H9 (cell line): ENCODE results near the gene CSTPP1. TPM values are rescaled to one million over a fixed set of nuclear protein-coding genes. Genes with fewer than 3 reads are reported as not detected.

Source experiments
- DNase-seq: peaks from one replicate; pipeline ENCODE4 v3.0.0-alpha.2; 2017
- H2AFZ ChIP-seq: one replicate; pipeline ENCODE4 v1.6.1; 2013; ENCODE audit warnings: mild to moderate bottlenecking, low read length, control low read depth, moderate library complexity
- H2AK5ac ChIP-seq: 2 replicates; pipeline ENCODE4 v1.6.1; 2013; ENCODE audit warnings: low read length, control low read depth, mixed read lengths; ENCODE audit not compliant: insufficient read length
- H2BK120ac ChIP-seq: one replicate; pipeline ENCODE4 v1.6.1; 2013; ENCODE audit warnings: low read depth, mild to moderate bottlenecking, low read length, control low read depth, inconsistent platforms; ENCODE audit not compliant: poor library complexity, severe bottlenecking
- H2BK12ac ChIP-seq: 2 replicates; pipeline ENCODE4 v1.6.1; 2013; ENCODE audit warnings: low read length, control low read depth, mixed read lengths, low read depth; ENCODE audit not compliant: insufficient read length
- H2BK15ac ChIP-seq: 2 replicates; pipeline ENCODE4 v1.6.1; 2013; ENCODE audit warnings: low read depth, low read length, control low read depth
- H2BK20ac ChIP-seq: one replicate; pipeline ENCODE4 v1.6.1; 2013; ENCODE audit warnings: low read depth, mild to moderate bottlenecking, low read length, control low read depth, inconsistent platforms; ENCODE audit not compliant: poor library complexity, severe bottlenecking
- H2BK5ac ChIP-seq: 2 replicates; pipeline ENCODE4 v1.6.1; 2013; ENCODE audit warnings: low read length, control low read depth, mixed read lengths; ENCODE audit not compliant: insufficient read length
- H3K14ac ChIP-seq: 2 replicates; pipeline ENCODE4 v1.6.1; 2013; ENCODE audit warnings: low read length, control low read depth; ENCODE audit not compliant: insufficient read depth
- H3K18ac ChIP-seq: 2 replicates; pipeline ENCODE4 v1.6.1; 2013; ENCODE audit warnings: low read depth, mild to moderate bottlenecking, mixed read lengths, low read length, control low read depth; ENCODE audit not compliant: insufficient read length
- H3K23ac ChIP-seq: 2 replicates; pipeline ENCODE4 v1.6.1; 2013; ENCODE audit warnings: low read length, control low read depth, mixed read lengths, low read depth; ENCODE audit not compliant: insufficient read length
- H3K23me2 ChIP-seq: 2 replicates; pipeline ENCODE4 v1.6.1; 2013; ENCODE audit warnings: low read depth, mild to moderate bottlenecking, mixed read lengths, low read length, control low read depth; ENCODE audit not compliant: insufficient read length, poor library complexity, severe bottlenecking
- H3K27ac ChIP-seq: 2 replicates; pipeline ENCODE4 v1.5.1; 2013; ENCODE audit warnings: low read length, control low read depth, mixed read lengths, low read depth; ENCODE audit not compliant: insufficient read length
- H3K27me3 ChIP-seq: 2 replicates; pipeline ENCODE4 v1.6.1; 2013; ENCODE audit warnings: low read length, control low read depth, inconsistent platforms; ENCODE audit not compliant: insufficient read depth
- H3K4ac ChIP-seq: 2 replicates; pipeline ENCODE4 v1.6.1; 2013; ENCODE audit warnings: low read depth, mild to moderate bottlenecking, control low read depth, inconsistent platforms, low read length, moderate library complexity
- H3K4me1 ChIP-seq: 2 replicates; pipeline ENCODE4 v1.6.1; 2013; ENCODE audit warnings: low read length, control low read depth, inconsistent platforms; ENCODE audit not compliant: insufficient read depth
- H3K4me2 ChIP-seq: 2 replicates; pipeline ENCODE4 v1.6.1; 2013; ENCODE audit warnings: low read length, control low read depth, mixed read lengths; ENCODE audit not compliant: insufficient read length, insufficient read depth
- H3K56ac ChIP-seq: 2 replicates; pipeline ENCODE4 v1.6.1; 2013; ENCODE audit warnings: low read depth, mild to moderate bottlenecking, mixed read lengths, low read length, control low read depth; ENCODE audit not compliant: insufficient read length
- H3K79me1 ChIP-seq: 2 replicates; pipeline ENCODE4 v1.6.1; 2013; ENCODE audit warnings: low read depth, mild to moderate bottlenecking, moderate library complexity, low read length, control low read depth, inconsistent platforms; ENCODE audit not compliant: insufficient read depth, poor library complexity, severe bottlenecking
- H3K79me2 ChIP-seq: 2 replicates; pipeline ENCODE4 v1.6.1; 2013; ENCODE audit warnings: low read length, control low read depth, inconsistent platforms; ENCODE audit not compliant: insufficient read depth
- H3K9ac ChIP-seq: 2 replicates; pipeline ENCODE4 v1.6.1; 2013; ENCODE audit warnings: low read length, control low read depth, mixed read lengths; ENCODE audit not compliant: insufficient read length; ENCODE audit errors: extremely low read depth
- H3K9me3 ChIP-seq: one replicate; pipeline ENCODE4 v1.6.1; 2013; ENCODE audit warnings: low read depth, low read length, inconsistent platforms; ENCODE audit not compliant: control insufficient read depth
- H3T11ph ChIP-seq: one replicate; pipeline ENCODE4 v1.6.1; 2013; ENCODE audit warnings: mild to moderate bottlenecking, low read length, control low read depth, inconsistent platforms
- H4K20me1 ChIP-seq: one replicate; pipeline ENCODE4 v1.6.1; 2013; ENCODE audit not compliant: control insufficient read depth, insufficient read length, insufficient read depth
- H4K5ac ChIP-seq: 2 replicates; pipeline ENCODE4 v1.6.1; 2013; ENCODE audit warnings: low read depth, mild to moderate bottlenecking, mixed read lengths, low read length, control low read depth; ENCODE audit not compliant: insufficient read length
- H4K8ac ChIP-seq: replicated peaks from 2 replicates; pipeline ENCODE4 v1.6.1; 2013; ENCODE audit warnings: low read length, control low read depth, mixed read lengths, low read depth; ENCODE audit not compliant: insufficient read length
- H4K91ac ChIP-seq: 2 replicates; pipeline ENCODE4 v1.6.1; 2013; ENCODE audit warnings: low read depth, mild to moderate bottlenecking, moderate library complexity, mixed read lengths, low read length, control low read depth; ENCODE audit not compliant: insufficient read length
- H3K27ac Mint-ChIP-seq, 3 experiments: 2 replicates in 2 of 3; 3 replicates in 1 of 3; pipeline ENCODE4 v1.8.0; 2020 to 2021; ENCODE audit warnings: mixed read lengths in 3 of 3, mild to moderate bottlenecking in 1 of 3, moderate library complexity in 1 of 3
- H3K27me3 Mint-ChIP-seq: 2 replicates; pipeline ENCODE4 v1.8.0; 2021; ENCODE audit warnings: low read depth, mild to moderate bottlenecking, moderate library complexity, mixed read lengths
- H3K36me3 Mint-ChIP-seq, 3 experiments: 2 replicates in 2 of 3; 3 replicates in 1 of 3; pipeline ENCODE4 v1.8.0; 2020 to 2021; ENCODE audit warnings: low read depth in 3 of 3, mixed read lengths in 3 of 3; ENCODE audit not compliant: insufficient read depth in 1 of 3
- H3K4me1 Mint-ChIP-seq, 2 experiments: 2 replicates each; pipeline ENCODE4 v1.8.0; 2020; ENCODE audit warnings: mixed read lengths in 2 of 2
- H3K4me3 Mint-ChIP-seq, 2 experiments: 2 replicates in 1 of 2; 3 replicates in 1 of 2; pipeline ENCODE4 v1.8.0; 2020 to 2021; ENCODE audit warnings: mild to moderate bottlenecking in 2 of 2, mixed read lengths in 2 of 2, moderate library complexity in 1 of 2
- H3K9me3 Mint-ChIP-seq, 2 experiments: 2 replicates in 1 of 2; 3 replicates in 1 of 2; pipeline ENCODE4 v1.8.0; 2020; ENCODE audit warnings: mild to moderate bottlenecking in 2 of 2, mixed read lengths in 2 of 2, moderate library complexity in 1 of 2
- CTCF ChIP-seq: fragments of 200-600 bp; sonication (generic); conservative IDR thresholded peaks from 3 replicates; pipeline ENCODE4 v1.8.0; 2021; ENCODE audit warnings: antibody characterized with exemption, mild to moderate bottlenecking
- WGBS: extraction: QIAGEN DNeasy Blood & Tissue Kit; methylation state at CpG from one replicate; pipeline ENCODE4 v1.1.7; 2013; ENCODE audit warnings: missing lambda C conversion rate, low lambda C conversion rate, mixed read lengths; ENCODE audit not compliant: insufficient read length; ENCODE audit errors: extremely low coverage; 5-methylcytosine and 5-hydroxymethylcytosine counted together
- total RNA-seq: library from RNA; stranded (reverse); gene quantifications from 2 replicates; pipeline ENCODE4 v1.2.1, GENCODE V29; 2021

CSTPP1 gene
- total RNA-seq, 1 experiment from 2014 or later, result 21.2 TPM

GRCh38 chr11:46972343-46972742 is 35.8 kb downstream of the CSTPP1 start:
- Histone ChIP-seq H3K23me2 (no peaks in the 10 kb centered on the region), H3K4me1 (peaks cover 5% of the 10 kb centered on the region), H3K79me2 (no peaks in the 10 kb centered on the region), H3K14ac (no peak overlapping the region), H3K23ac (no peak overlapping the region), H3T11ph (no peak overlapping the region), H3K79me1 (no peaks in the 10 kb centered on the region), H2AFZ (no peak overlapping the region), H2BK120ac (no peak overlapping the region), H3K9ac (no peak overlapping the region), H2BK12ac (no peak overlapping the region), H3K27ac (no peak overlapping the region), H3K4me2 (no peak overlapping the region), H4K91ac (no peak overlapping the region), H2AK5ac (no peak overlapping the region), H3K9me3 (no peaks in the 10 kb centered on the region), H2BK15ac (no peak overlapping the region), H3K4ac (no peak overlapping the region), H3K18ac (no peak overlapping the region), H2BK20ac (no peak overlapping the region), H4K5ac (no peak overlapping the region), H3K56ac (no peak overlapping the region), H3K27me3 (no peaks in the 10 kb centered on the region), H4K20me1 (no peaks in the 10 kb centered on the region), H2BK5ac (no peak overlapping the region), H4K8ac (no peak overlapping the region)
- peaks cover 0 to 2% (median 0%) of the 10 kb centered on the region in 3 experiments; a peak in 2 of 7 replicates for H3K36me3 Mint-ChIP-seq
- peaks cover 16 to 19% of the 10 kb centered on the region in 2 experiments for H3K4me1 Mint-ChIP-seq
- DNase-seq, result no peak
- TF ChIP-seq CTCF, result no peak
- H3K27ac Mint-ChIP-seq, result no peak overlapping the region
- no peak overlapping the region for H3K4me3 Mint-ChIP-seq
- H3K27me3 Mint-ChIP-seq, result peaks cover 2% of the 10 kb centered on the region
- no peaks in the 10 kb centered on the region for H3K9me3 Mint-ChIP-seq
- no CpG with 5 or more reads among the region's 2 CpGs for WGBS
